Cardiac fibroblast (primary cell): ENCODE measurements around the gene IL23R.
"Not testable (repeated sequence)": the region's sequence is repeated elsewhere in the genome, so short reads cannot be mapped to it uniquely, and the experiment has no call there.

Experiments used
- DNase-seq, 2 donors: peaks; one replicate each; pipeline versions ENCODE4 v3.0.0 to v3.0.0-alpha.2; 2010; ENCODE audit warnings: low read depth in 2 of 2
- H3K4me3 ChIP-seq, 2 donors: replicated peaks in 1 of 2; 1 replicate in 1 of 2; 2 replicates in 1 of 2; pipeline ENCODE4 v1.5.1; 2011; ENCODE audit warnings: low read depth in 2 of 2, low read length in 2 of 2, mild to moderate bottlenecking in 2 of 2, moderate library complexity in 1 of 2
- CTCF ChIP-seq: IDR thresholded peaks from one replicate; pipeline ENCODE4 v1.5.1; 2011; ENCODE audit warnings: low read depth, mild to moderate bottlenecking, low read length, inconsistent platforms

Gene IL23R

GRCh38 chr1:67130673-67131072 is 35.6 kb upstream of the IL23R start:
- no peak overlapping the region for H3K4me3 ChIP-seq
- no peak for DNase-seq
- TF ChIP-seq CTCF = no peak

- no peak for DNase-seq
- no peak overlapping the region for H3K4me3 ChIP-seq
- TF ChIP-seq CTCF = no peak
These were observed 33.1 kb upstream of the IL23R start for GRCh38 chr1:67133177-67133576.

GRCh38 chr1:67134695-67135094 is 31.6 kb upstream of the IL23R start, which contains the start of gene C1orf141:
C1orf141 (minus strand) TSS chr1:67134970; CDS start chr1:67127240, 7,730 bp downstream.
- DNase-seq = peak; percentile 27 to 60
- H3K4me3 ChIP-seq = peak within 1 kb of the TSS in 1 of 2 donors; percentile 6
- TF ChIP-seq CTCF = no peak

GRCh38 chr1:67135354-67135753 is 30.9 kb upstream of the IL23R start:
- no peak for TF ChIP-seq CTCF
- DNase-seq = peak; percentile 93 to 95
- no peak overlapping the region for H3K4me3 ChIP-seq

GRCh38 chr1:67137307-67137753 is 28.9 kb upstream of the IL23R start:
- TF ChIP-seq CTCF = no peak
- H3K4me3 ChIP-seq = no peak overlapping the region
- no peak for DNase-seq

GRCh38 chr1:67138813-67139499 is 27.3 kb upstream of the IL23R start:
- no peak for TF ChIP-seq CTCF
- DNase-seq = no peak
- H3K4me3 ChIP-seq = no peak overlapping the region

GRCh38 chr1:67140460-67140859 is 25.8 kb upstream of the IL23R start:
- TF ChIP-seq CTCF = no peak
- DNase-seq = no peak
- no peak overlapping the region for H3K4me3 ChIP-seq

- not testable (repeated sequence) for H3K4me3 ChIP-seq, DNase-seq
These were observed 24.4 kb upstream of the IL23R start for GRCh38 chr1:67141832-67142231.
